Effector memory CD8-positive, alpha-beta T cell (primary cell): ENCODE results near the gene IFNE.

Experiments
- ATAC-seq: fragments of 150-1000 bp; cut with Tn5 transposase; replicated peaks from 2 replicates; pipeline ENCODE4 v1.10.0; 2021; ENCODE audit warnings: mild to moderate bottlenecking, moderate library complexity
- DNase-seq, 3 experiments: peaks; one replicate each; pipeline ENCODE4 v3.0.0; 2021
- H3K27ac Mint-ChIP-seq, 2 donors: one replicate each; pipeline ENCODE4 v1.8.0; 2022; ENCODE audit warnings: mild to moderate bottlenecking in 2 of 2, mixed read lengths in 2 of 2, moderate library complexity in 2 of 2
- H3K27me3 Mint-ChIP-seq, 2 donors: one replicate each; pipeline ENCODE4 v1.8.0; 2022; ENCODE audit warnings: mixed read lengths in 2 of 2
- H3K36me3 Mint-ChIP-seq: one replicate; pipeline ENCODE4 v1.8.0; 2022; ENCODE audit warnings: mild to moderate bottlenecking, moderate library complexity, mixed read lengths; ENCODE audit not compliant: insufficient read depth
- H3K4me1 Mint-ChIP-seq, 2 donors: one replicate each; pipeline ENCODE4 v1.8.0; 2022; ENCODE audit warnings: low read depth in 2 of 2, mixed read lengths in 2 of 2
- H3K4me3 Mint-ChIP-seq, 2 donors: one replicate each; pipeline ENCODE4 v1.8.0; 2022; ENCODE audit warnings: mild to moderate bottlenecking in 2 of 2, mixed read lengths in 2 of 2, moderate library complexity in 2 of 2
- H3K9me3 Mint-ChIP-seq, 2 donors: one replicate each; pipeline ENCODE4 v1.8.0; 2022; ENCODE audit warnings: mixed read lengths in 2 of 2
- total RNA-seq, 9 experiments: gene quantifications; one replicate each; lab custom pipeline; 2026; lab: John Stamatoyannopoulos, UW

Gene IFNE
- 0 to 0.78 (median 0) reads per million in 9 experiments for total RNA-seq

DNA sequence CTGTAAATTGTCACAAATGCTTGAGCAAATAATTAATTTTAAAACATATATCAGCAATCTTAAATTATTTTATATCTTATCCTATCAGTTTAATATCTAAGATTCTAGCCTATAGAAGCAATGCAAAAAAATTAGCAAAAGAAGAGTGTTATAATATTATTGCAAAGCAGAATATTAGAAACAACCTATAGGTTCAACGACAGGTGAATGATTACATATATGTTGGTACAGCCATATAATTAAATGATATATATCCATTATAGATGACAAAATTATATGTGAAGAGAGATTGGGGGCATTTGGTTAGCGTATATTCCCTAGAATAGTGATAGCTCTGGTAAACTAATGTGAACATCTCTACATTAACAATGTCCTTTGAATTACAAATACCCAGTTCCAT, at the start of gene IFNE:
Gene IFNE (minus strand): TSS at position 101 of the 400 bp plus-strand sequence. CDS start 619 bp downstream, outside the sequence.
- Mint-ChIP-seq H3K4me3 (no peak within 1 kb of the TSS), H3K36me3 (no peaks in the 10 kb centered on the region), H3K9me3 (no peaks in the 10 kb centered on the region), H3K27me3 (peaks cover 9 to 10% of the 10 kb centered on the region in 2 donors), H3K4me1 (no peaks in the 10 kb centered on the region), H3K27ac (no peak within 1 kb of the TSS)
- ATAC-seq (no peak), DNase-seq (no peak)

DNA sequence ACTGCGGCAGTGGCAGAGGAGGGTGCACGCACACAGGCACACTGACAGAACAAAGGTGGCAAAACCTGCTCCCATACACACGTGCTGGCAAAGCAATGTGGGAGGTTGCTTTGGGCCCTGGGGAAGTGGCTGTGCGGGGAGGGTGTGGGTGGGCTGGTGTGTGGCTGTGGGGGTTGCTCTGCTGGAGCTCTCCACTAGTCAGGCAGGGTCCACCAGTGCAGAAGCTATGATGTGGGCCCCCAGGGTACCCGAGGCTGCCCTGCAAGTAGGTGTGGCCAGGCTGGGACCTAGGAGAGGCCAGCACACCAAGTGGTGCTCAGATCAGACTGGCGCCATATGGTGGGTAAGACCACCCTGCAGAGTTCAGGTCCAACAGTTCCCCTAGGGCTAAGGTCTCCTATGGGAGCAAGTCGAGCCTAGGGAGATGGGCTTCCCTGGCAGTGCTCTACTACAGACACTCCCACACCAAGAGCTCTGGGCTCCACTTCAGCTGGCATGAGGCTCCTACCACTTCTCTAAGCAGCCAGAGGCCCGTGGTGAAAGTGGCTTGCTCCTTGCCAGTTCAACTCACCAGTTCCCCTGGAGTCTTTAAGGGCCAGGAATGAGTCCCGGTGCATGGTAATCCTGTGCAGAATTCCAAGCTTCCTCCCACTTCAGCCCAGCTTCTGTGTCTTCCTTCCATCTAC, 46.2 kb upstream of the IFNE start:
- Mint-ChIP-seq H3K4me3 (no peak overlapping the region), H3K27me3 (peaks cover 43 to 76% of the 10 kb centered on the region in 2 donors), H3K4me1 (peaks cover 6 to 8% of the 10 kb centered on the region in 2 donors), H3K9me3 (no peaks in the 10 kb centered on the region), H3K36me3 (peaks cover 3% of the 10 kb centered on the region), H3K27ac (no peak overlapping the region)
- no peak for DNase-seq
- no peak for ATAC-seq

DNA sequence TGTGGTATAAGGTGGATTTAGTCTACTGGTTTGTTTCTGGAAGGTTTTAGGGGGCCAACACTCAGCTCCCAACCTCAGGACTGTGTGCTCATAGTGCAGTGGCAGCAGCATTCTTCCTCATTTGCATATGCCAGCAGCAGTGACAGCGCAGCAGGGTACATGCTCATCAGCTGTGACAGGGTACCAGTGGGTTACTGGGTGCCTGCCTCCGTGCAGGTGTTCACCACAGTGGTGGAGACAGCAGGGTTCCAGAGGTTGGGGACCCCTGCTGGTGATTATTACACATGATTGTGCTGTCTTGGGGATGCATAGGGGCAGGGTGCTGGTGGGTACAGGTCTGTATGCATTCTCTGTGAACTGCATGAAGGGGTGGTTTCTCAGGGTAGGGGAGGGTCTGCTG, 45.5 kb upstream of the IFNE start:
- H3K27me3 Mint-ChIP-seq, result peaks cover 42 to 78% of the 10 kb centered on the region in 2 donors
- peaks cover 3% of the 10 kb centered on the region for H3K36me3 Mint-ChIP-seq
- H3K4me1 Mint-ChIP-seq, result peaks cover 6 to 8% of the 10 kb centered on the region in 2 donors
- no peak for DNase-seq
- ATAC-seq, result peak; percentile 41
- H3K27ac Mint-ChIP-seq, result no peak overlapping the region
- peak overlapping the region in 1 of 2 donors; percentile 9 for H3K4me3 Mint-ChIP-seq
- no peaks in the 10 kb centered on the region for H3K9me3 Mint-ChIP-seq

DNA sequence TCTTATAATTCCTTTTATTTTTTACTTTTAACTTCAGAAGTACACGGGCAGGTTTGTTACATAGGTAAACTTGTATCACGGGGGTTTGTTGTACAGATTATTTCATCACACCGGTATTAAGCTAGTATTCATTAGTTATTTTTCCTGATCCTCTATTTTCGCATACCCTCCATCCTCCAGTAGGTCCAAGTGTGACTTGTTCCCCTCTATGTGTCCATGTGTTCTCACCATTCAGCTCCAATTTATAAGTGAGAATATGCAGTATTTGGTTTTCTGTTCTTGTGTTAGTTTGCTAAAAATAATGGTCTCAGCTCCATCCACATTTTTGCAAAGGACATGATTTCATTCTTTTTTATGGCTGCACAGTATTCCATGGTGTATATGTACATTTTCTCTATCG, 43.1 kb upstream of the IFNE start:
- Mint-ChIP-seq H3K9me3 (no peaks in the 10 kb centered on the region), H3K27me3 (peaks cover 46 to 63% of the 10 kb centered on the region in 2 donors), H3K4me1 (peaks cover 6 to 8% of the 10 kb centered on the region in 2 donors), H3K36me3 (peaks cover 3% of the 10 kb centered on the region), H3K4me3 (no peak overlapping the region), H3K27ac (no peak overlapping the region)
- no peak for ATAC-seq
- no peak for DNase-seq

GRCh38 chr9:21524099-21524830, 42.2 kb upstream of the IFNE start:
- Mint-ChIP-seq H3K27ac (no peak overlapping the region), H3K27me3 (peaks cover 43 to 60% of the 10 kb centered on the region in 2 donors), H3K4me3 (no peak overlapping the region), H3K9me3 (no peaks in the 10 kb centered on the region), H3K36me3 (peaks cover 3% of the 10 kb centered on the region), H3K4me1 (peaks cover 6 to 8% of the 10 kb centered on the region in 2 donors)
- no peak for ATAC-seq
- no peak for DNase-seq

DNA sequence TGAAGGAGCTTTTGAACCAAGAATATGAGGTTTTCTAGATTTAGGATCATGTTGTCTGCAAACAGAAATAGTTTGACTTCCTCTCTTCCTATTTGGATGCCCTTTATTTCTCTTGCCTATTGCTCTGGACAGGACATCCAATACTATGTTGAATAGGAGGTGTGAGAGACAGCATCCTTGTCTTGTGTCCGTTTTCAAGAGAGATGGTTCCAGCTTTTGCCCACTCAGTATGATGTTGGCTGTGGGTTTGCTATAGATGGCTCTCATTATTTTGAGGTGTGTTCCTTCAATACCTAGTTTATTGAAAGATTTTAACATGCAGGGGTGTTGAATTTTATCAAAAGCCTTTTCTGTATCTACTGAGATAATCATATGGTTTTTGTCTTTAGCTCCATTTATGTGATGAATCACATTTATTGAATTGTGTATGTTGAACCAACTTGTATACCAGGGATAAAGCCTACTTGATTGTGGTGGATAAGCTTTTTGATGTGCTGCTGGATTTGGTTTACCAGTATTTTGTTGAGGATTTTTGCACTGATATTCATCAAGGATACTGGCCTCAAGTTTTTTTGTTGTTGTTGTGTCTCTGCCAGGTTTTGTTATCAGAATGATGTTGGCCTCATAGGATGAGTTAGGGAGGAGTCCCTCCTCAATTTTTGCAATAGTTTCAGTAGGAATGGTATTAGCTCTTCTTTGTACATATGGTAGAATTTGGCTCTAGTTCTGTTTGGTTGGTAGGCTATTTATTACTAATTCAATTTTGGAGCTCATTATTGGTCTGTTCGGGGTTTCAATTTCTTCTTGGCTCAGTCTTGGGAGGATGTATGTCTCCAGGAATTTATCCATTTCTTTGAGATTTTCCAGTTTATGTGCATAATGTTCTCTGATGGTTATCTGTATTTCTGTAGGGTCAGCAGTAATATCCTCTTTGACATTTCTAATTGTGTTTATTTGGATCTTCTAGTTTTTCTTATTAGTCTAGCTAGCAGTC, 41.2 kb upstream of the IFNE start:
- peaks cover 6 to 8% of the 10 kb centered on the region in 2 donors for H3K4me1 Mint-ChIP-seq
- H3K27ac Mint-ChIP-seq, result no peak overlapping the region
- ATAC-seq, result no peak
- peaks cover 38 to 50% of the 10 kb centered on the region in 2 donors for H3K27me3 Mint-ChIP-seq
- no peak for DNase-seq
- H3K36me3 Mint-ChIP-seq, result peaks cover 3% of the 10 kb centered on the region
- H3K9me3 Mint-ChIP-seq, result no peaks in the 10 kb centered on the region
- H3K4me3 Mint-ChIP-seq, result no peak overlapping the region

DNA sequence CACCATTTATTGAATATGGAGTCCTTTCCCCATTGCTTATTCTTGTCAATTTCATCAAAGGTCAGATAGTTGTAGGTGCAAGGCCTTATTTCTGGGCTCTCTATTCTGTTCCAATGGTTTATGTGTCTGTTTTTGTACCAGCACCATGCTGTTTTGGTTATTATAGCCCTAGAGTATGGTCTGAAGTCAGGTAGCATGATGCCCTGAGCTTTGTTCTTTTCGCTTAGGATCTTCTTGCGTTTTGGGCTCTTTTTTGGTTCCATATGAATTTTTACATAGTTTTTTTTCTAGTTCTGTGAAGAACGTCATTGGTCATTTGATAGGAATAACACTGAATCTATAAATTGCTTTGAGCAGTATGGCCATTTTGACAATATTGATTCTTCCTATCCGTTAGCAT, 40.2 kb upstream of the IFNE start:
- no peak for ATAC-seq

GRCh38 chr9:21521448-21521847, 39.3 kb upstream of the IFNE start:
- no peak for ATAC-seq
- no peaks in the 10 kb centered on the region for H3K9me3 Mint-ChIP-seq
- H3K27ac Mint-ChIP-seq, result no peak overlapping the region
- H3K4me3 Mint-ChIP-seq, result no peak overlapping the region
- no peak for DNase-seq
- peaks cover 0 to 2% of the 10 kb centered on the region in 2 donors for H3K4me1 Mint-ChIP-seq
- H3K36me3 Mint-ChIP-seq, result no peaks in the 10 kb centered on the region
- peaks cover 22 to 32% of the 10 kb centered on the region in 2 donors for H3K27me3 Mint-ChIP-seq

More for the DNA sequence above, 40.2 kb upstream of the IFNE start:
- no peak for DNase-seq
- peaks cover 0 to 4% of the 10 kb centered on the region in 2 donors for H3K4me1 Mint-ChIP-seq
- H3K9me3 Mint-ChIP-seq, result no peaks in the 10 kb centered on the region
- H3K27me3 Mint-ChIP-seq, result peaks cover 31 to 41% of the 10 kb centered on the region in 2 donors
- no peak overlapping the region for H3K27ac Mint-ChIP-seq
- H3K36me3 Mint-ChIP-seq, result no peaks in the 10 kb centered on the region
- no peak overlapping the region for H3K4me3 Mint-ChIP-seq

DNA sequence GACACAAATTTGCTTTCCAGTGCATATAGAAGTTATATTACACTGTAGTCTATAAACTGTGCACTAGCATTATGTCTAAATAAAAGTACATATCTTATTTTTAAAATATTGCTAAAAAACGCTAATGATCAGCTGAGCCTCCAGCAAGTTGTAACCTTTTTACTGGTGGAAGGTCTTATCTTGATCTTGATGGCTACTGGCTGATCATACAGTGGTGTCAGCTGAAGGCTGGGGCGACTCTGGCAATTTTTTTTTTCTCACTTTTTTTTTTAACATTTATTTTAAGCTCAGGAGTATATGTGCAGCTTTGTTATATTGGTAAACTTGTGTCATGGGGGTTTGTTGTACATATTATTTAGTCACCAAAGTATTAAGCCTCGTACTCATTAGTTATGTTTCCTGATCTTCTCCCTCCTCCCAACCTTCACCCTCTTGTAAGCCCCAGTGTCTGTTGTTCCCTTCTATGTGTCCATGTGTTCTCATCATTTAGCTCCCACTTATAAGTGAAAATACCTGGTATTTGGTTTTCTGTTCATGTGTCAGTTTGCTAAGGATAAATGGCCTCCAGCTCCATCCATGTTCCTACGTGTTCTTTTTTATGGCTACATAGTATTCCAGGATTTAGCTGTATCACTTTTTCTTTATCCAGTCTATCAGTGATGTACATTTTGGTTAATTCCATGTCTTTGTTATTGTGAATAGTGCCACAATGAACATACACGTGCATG, 38.6 kb upstream of the IFNE start:
- DNase-seq (no peak), ATAC-seq (no peak)
- Mint-ChIP-seq H3K27ac (no peak overlapping the region), H3K4me3 (no peak overlapping the region), H3K9me3 (no peaks in the 10 kb centered on the region), H3K36me3 (no peaks in the 10 kb centered on the region), H3K4me1 (peaks cover 0 to 2% of the 10 kb centered on the region in 2 donors), H3K27me3 (peaks cover 14 to 27% of the 10 kb centered on the region in 2 donors)

- Mint-ChIP-seq H3K4me3 (no peak overlapping the region), H3K36me3 (no peaks in the 10 kb centered on the region), H3K4me1 (peaks cover 0 to 2% of the 10 kb centered on the region in 2 donors), H3K27ac (peak overlapping the region in 1 of 2 donors; percentile 20), H3K27me3 (peaks cover 8 to 20% of the 10 kb centered on the region in 2 donors), H3K9me3 (no peaks in the 10 kb centered on the region)
- no peak for DNase-seq
- ATAC-seq, result no peak
Observed at GRCh38 chr9:21519855-21520434, 37.8 kb upstream of the IFNE start.

DNA sequence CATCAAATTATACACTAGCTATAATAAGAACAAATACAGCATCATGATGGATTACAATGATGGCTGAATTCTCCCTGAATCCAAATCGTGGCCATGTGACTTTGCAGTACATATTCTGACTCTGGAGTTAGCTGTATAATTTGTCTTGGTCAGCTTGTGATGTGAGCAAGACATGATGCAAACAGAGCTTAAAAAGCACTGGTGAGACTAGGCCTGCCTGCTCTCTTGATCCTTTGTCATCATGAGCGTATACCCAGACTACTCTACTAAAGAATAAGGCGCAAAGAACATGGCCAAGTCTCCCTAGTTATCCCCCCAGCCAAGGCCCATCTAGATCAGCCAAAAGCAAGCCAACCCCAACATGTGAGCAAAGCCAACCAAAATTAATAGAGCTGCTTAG, 34.7 kb upstream of the IFNE start:
- no peak overlapping the region for H3K27ac Mint-ChIP-seq
- H3K36me3 Mint-ChIP-seq, result no peaks in the 10 kb centered on the region
- H3K27me3 Mint-ChIP-seq, result peaks cover 2 to 5% of the 10 kb centered on the region in 2 donors
- no peak for DNase-seq
- H3K9me3 Mint-ChIP-seq, result no peaks in the 10 kb centered on the region
- H3K4me3 Mint-ChIP-seq, result no peak overlapping the region
- peaks cover 0 to 3% of the 10 kb centered on the region in 2 donors for H3K4me1 Mint-ChIP-seq
- ATAC-seq, result no peak

DNA sequence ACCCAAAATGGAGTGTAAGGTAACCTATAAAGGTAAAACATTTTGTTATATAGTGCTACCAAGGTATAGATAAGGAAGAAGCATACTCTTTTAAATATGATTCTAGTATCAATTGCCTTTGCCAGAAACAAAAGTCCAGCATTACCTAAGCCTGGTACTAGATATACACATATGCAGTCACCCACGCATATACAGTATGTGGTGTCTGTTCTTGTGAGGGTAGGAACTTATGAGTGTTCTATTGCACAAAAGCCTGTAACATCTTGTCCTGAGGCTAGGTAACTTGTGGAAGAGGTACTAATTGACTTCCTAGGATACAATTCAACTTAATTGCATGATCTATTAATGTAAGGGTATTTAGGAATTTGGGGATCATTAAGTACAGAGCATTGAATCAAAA, 31.3 kb upstream of the IFNE start:
- Mint-ChIP-seq H3K36me3 (peaks cover 3% of the 10 kb centered on the region), H3K27me3 (no peaks in the 10 kb centered on the region), H3K4me3 (no peak overlapping the region), H3K4me1 (peaks cover 0 to 4% of the 10 kb centered on the region in 2 donors), H3K27ac (no peak overlapping the region), H3K9me3 (no peaks in the 10 kb centered on the region)
- DNase-seq, result no peak
- no peak for ATAC-seq
